ENCODE measurements around the gene DARS1. TPM values are rescaled to one million over a fixed set of nuclear protein-coding genes. Genes with fewer than 3 reads are reported as not detected.

DARS1 gene
- total and polyA plus RNA-seq, 2 experiments from 2014 or later = 115 to 148 TPM

GRCh38 chr2:135904341-135904989, 81.0 kb downstream of the DARS1 start:
- H3K27ac Mint-ChIP-seq = peak overlapping the region; percentile 69; the same call in 1 of the 2 replicates
- H2AFZ ChIP-seq = no peak overlapping the region

More at GRCh38 chr2:135904341-135904989, 81.0 kb downstream of the DARS1 start:
- Histone ChIP-seq H3F3A (replicated peaks; ENCODE audit: low read depth) (no peaks in the 10 kb centered on the region), H4K20me1 (replicated peaks; ENCODE audit: insufficient read depth) (no peaks in the 10 kb centered on the region), H3K27ac (ENCODE audit: low read depth) (peak overlapping the region; percentile 63), H3K4me3 (no peak overlapping the region), H3K79me2 (replicated peaks; ENCODE audit: insufficient read depth) (no peaks in the 10 kb centered on the region), H3K9me2 (ENCODE audit: insufficient read depth) (no peaks in the 10 kb centered on the region), H3K27me3 (ENCODE audit: insufficient read depth) (no peaks in the 10 kb centered on the region), H3K4me2 (no peak overlapping the region), H3K4me1 (ENCODE audit: insufficient read depth) (no peaks in the 10 kb centered on the region), H3K36me3 (ENCODE audit: insufficient read depth) (peaks cover 4% of the 10 kb centered on the region; the same call in 1 of the 2 replicates)
- no peak overlapping the region for H3K4me3 Mint-ChIP-seq
- H3K36me3 Mint-ChIP-seq (ENCODE audit: low read depth) = peaks cover 26% of the 10 kb centered on the region; the same call in 2 of the 3 replicates
- ATAC-seq (no peak), DNase-seq (ENCODE audit: low spot score) (no peak)
- no peaks in the 10 kb centered on the region for H3K9me3 Mint-ChIP-seq
- peaks cover 6% of the 10 kb centered on the region; the same call in 2 of the 3 replicates for H3K4me1 Mint-ChIP-seq
- TF ChIP-seq POLR2AphosphoS5 (IDR thresholded peaks at IDR 0.05; ENCODE audit: low read depth) (no peak), CREB1 (CRISPR knock-in tag; IDR thresholded peaks at IDR 0.05; ENCODE audit: low read depth) (no peak), ZNF331 (CRISPR knock-in tag; IDR thresholded peaks at IDR 0.05; ENCODE audit: low read depth) (no peak), JUNB (IDR thresholded peaks at IDR 0.05; ENCODE audit: unreplicated experiment) (no peak), REST (IDR thresholded peaks at IDR 0.05; ENCODE audit: unreplicated experiment) (no peak), NANOG (IDR thresholded peaks at IDR 0.05; ENCODE audit: borderline replicate concordance) (no peak), STAT1 (IDR thresholded peaks at IDR 0.05; ENCODE audit: unreplicated experiment) (no peak), EZH2phosphoT487 (IDR thresholded peaks at IDR 0.05; ENCODE audit: unreplicated experiment) (no peak), CTCF (conservative IDR thresholded peaks at IDR 0.05; ENCODE audit: low read depth in 2 of 2) (no peak), ETS1 (IDR thresholded peaks at IDR 0.05) (no peak), ZNF114 (CRISPR knock-in tag; IDR thresholded peaks at IDR 0.05) (no peak)
- peaks cover 4% of the 10 kb centered on the region for H3K27me3 Mint-ChIP-seq (ENCODE audit: insufficient read depth, low read depth, poor library complexity)

All from GM23338 (cell line).